SJSA1 (cell line): ENCODE measurements around the gene TMEM43. TPM values are rescaled to one million over a fixed set of nuclear protein-coding genes. Genes with fewer than 3 reads are reported as not detected.

Experiments used
- DNase-seq, 2 experiments: peaks; one replicate each; pipeline ENCODE4 v3.0.0-alpha.2; 2015 to 2020; ENCODE audit warnings: low spot score in 2 of 2, low read depth in 1 of 2
- H3K27ac ChIP-seq: fragments of 250-450 bp; sonication (Bioruptor Pico); 2 replicates; pipeline ENCODE4 v1.5.1; 2020; ENCODE audit warnings: mild to moderate bottlenecking, moderate library complexity
- H3K27me3 ChIP-seq: fragments of 250-450 bp; sonication (Bioruptor Pico); replicated peaks from 2 replicates; pipeline ENCODE4 v1.5.1; 2020; ENCODE audit warnings: mild to moderate bottlenecking, moderate library complexity
- H3K36me3 ChIP-seq: fragments of 250-450 bp; sonication (Bioruptor Pico); 2 replicates; pipeline ENCODE4 v1.5.1; 2020; ENCODE audit warnings: mild to moderate bottlenecking
- H3K4me1 ChIP-seq: fragments of 250-450 bp; sonication (Bioruptor Pico); replicated peaks from 2 replicates; pipeline ENCODE4 v1.6.1; 2021; ENCODE audit warnings: mild to moderate bottlenecking
- H3K4me3 ChIP-seq: fragments of 250-450 bp; sonication (Bioruptor Pico); 2 replicates; pipeline ENCODE4 v1.5.1; 2020; ENCODE audit warnings: mild to moderate bottlenecking
- H3K9me3 ChIP-seq: fragments of 250-450 bp; sonication (Bioruptor Pico); replicated peaks from 2 replicates; pipeline ENCODE4 v1.5.1; 2020; ENCODE audit warnings: mild to moderate bottlenecking
- total RNA-seq: library from RNA; depleted of rRNA; stranded (reverse); fragments of >200 nt; shearing (Covaris generic); gene quantifications from 2 replicates; pipeline ENCODE4 v1.2.3, GENCODE V29; 2014; rRNA removed

The TMEM43 gene
- total RNA-seq, 1 experiment from 2014 or later: 82.1 TPM

- DNase-seq: no peak
- H3K4me3 ChIP-seq: peak overlapping the region; percentile 84
Observed at GRCh38 chr3:14177580-14178246, 52.9 kb downstream of the TMEM43 start.

GRCh38 chr3:14178247-14179113 is 53.6 kb downstream of the TMEM43 start, which contains the start of the genes LSM3 and XPC:
Gene LSM3 (plus strand): TSS chr3:14178817. CDS start chr3:14178861, 44 bp downstream.
Gene XPC (minus strand): TSS chr3:14178601. CDS start chr3:14178568, 33 bp downstream.
- peaks cover 30% of the 10 kb centered on the region for H3K36me3 ChIP-seq
- no peaks in the 10 kb centered on the region for H3K9me3 ChIP-seq
- peaks cover 16% of the 10 kb centered on the region for H3K4me1 ChIP-seq
- no peaks in the 10 kb centered on the region for H3K27me3 ChIP-seq
- peak within 1 kb of the TSS; percentile 84 for H3K4me3 ChIP-seq
- H3K27ac ChIP-seq: peak within 1 kb of the TSS; percentile 92
- DNase-seq: peak; percentile 96 to 97

More at GRCh38 chr3:14177580-14178246, 52.9 kb downstream of the TMEM43 start:
- Histone ChIP-seq H3K4me1 (peaks cover 16% of the 10 kb centered on the region), H3K27ac (peak overlapping the region; percentile 92), H3K27me3 (no peaks in the 10 kb centered on the region), H3K9me3 (no peaks in the 10 kb centered on the region), H3K36me3 (peaks cover 25% of the 10 kb centered on the region)

- peak overlapping the region; percentile 92 for H3K27ac ChIP-seq
- no peaks in the 10 kb centered on the region for H3K27me3 ChIP-seq
- peak in 1 of 2 experiments; percentile 6 for DNase-seq
- peak overlapping the region; percentile 84 for H3K4me3 ChIP-seq
- H3K4me1 ChIP-seq: peaks cover 16% of the 10 kb centered on the region
- peaks cover 35% of the 10 kb centered on the region for H3K36me3 ChIP-seq
- no peaks in the 10 kb centered on the region for H3K9me3 ChIP-seq
Observed at GRCh38 chr3:14179114-14179465, 54.2 kb downstream of the TMEM43 start.

GRCh38 chr3:14179795-14180194 is 54.9 kb downstream of the TMEM43 start:
- Histone ChIP-seq H3K4me3 (no peak overlapping the region), H3K27me3 (no peaks in the 10 kb centered on the region), H3K9me3 (no peaks in the 10 kb centered on the region), H3K4me1 (peaks cover 16% of the 10 kb centered on the region), H3K36me3 (peaks cover 36% of the 10 kb centered on the region), H3K27ac (no peak overlapping the region)
- no peak for DNase-seq

- no peaks in the 10 kb centered on the region for H3K9me3 ChIP-seq
- no peak for DNase-seq
- peaks cover 10% of the 10 kb centered on the region for H3K4me1 ChIP-seq
- H3K27ac ChIP-seq: no peak overlapping the region
- no peaks in the 10 kb centered on the region for H3K27me3 ChIP-seq
- H3K4me3 ChIP-seq: no peak overlapping the region
- H3K36me3 ChIP-seq: peaks cover 49% of the 10 kb centered on the region
Observed at GRCh38 chr3:14181253-14181652, 56.4 kb downstream of the TMEM43 start.

- peaks cover 7% of the 10 kb centered on the region for H3K4me1 ChIP-seq
- no peak for DNase-seq
- no peaks in the 10 kb centered on the region for H3K27me3 ChIP-seq
- H3K36me3 ChIP-seq: peaks cover 64% of the 10 kb centered on the region
- H3K27ac ChIP-seq: no peak overlapping the region
- H3K4me3 ChIP-seq: no peak overlapping the region
- H3K9me3 ChIP-seq: no peaks in the 10 kb centered on the region
Observed at GRCh38 chr3:14183015-14183577, 58.2 kb downstream of the TMEM43 start.

GRCh38 chr3:14186854-14187458 is 62.1 kb downstream of the TMEM43 start:
- Histone ChIP-seq H3K4me1 (no peaks in the 10 kb centered on the region), H3K4me3 (no peak overlapping the region), H3K9me3 (no peaks in the 10 kb centered on the region), H3K27ac (no peak overlapping the region), H3K36me3 (peaks cover 56% of the 10 kb centered on the region), H3K27me3 (no peaks in the 10 kb centered on the region)
- no peak for DNase-seq

- no peak for DNase-seq
- Histone ChIP-seq H3K27ac (no peak overlapping the region), H3K36me3 (peaks cover 46% of the 10 kb centered on the region), H3K4me3 (no peak overlapping the region), H3K4me1 (no peaks in the 10 kb centered on the region), H3K27me3 (no peaks in the 10 kb centered on the region), H3K9me3 (no peaks in the 10 kb centered on the region)
Observed at GRCh38 chr3:14188041-14188754, 63.3 kb downstream of the TMEM43 start.

Other genes with a start within 250 kb of the TMEM43 start
- not detected in 2 replicates for gene WNT7A, start 245.0 kb upstream of the TMEM43 start, total RNA-seq
- gene CHCHD4, start 182 bp upstream of the TMEM43 start, total RNA-seq: 12.8 and 17.3 TPM in 2 replicates
- 12.9 and 17.7 TPM in 2 replicates for gene XPC, start 53.5 kb downstream of the TMEM43 start, total RNA-seq
- 22.4 and 25.9 TPM in 2 replicates for gene LSM3, start 53.8 kb downstream of the TMEM43 start, total RNA-seq